ENCODE results near the gene SLC15A4.

DNA sequence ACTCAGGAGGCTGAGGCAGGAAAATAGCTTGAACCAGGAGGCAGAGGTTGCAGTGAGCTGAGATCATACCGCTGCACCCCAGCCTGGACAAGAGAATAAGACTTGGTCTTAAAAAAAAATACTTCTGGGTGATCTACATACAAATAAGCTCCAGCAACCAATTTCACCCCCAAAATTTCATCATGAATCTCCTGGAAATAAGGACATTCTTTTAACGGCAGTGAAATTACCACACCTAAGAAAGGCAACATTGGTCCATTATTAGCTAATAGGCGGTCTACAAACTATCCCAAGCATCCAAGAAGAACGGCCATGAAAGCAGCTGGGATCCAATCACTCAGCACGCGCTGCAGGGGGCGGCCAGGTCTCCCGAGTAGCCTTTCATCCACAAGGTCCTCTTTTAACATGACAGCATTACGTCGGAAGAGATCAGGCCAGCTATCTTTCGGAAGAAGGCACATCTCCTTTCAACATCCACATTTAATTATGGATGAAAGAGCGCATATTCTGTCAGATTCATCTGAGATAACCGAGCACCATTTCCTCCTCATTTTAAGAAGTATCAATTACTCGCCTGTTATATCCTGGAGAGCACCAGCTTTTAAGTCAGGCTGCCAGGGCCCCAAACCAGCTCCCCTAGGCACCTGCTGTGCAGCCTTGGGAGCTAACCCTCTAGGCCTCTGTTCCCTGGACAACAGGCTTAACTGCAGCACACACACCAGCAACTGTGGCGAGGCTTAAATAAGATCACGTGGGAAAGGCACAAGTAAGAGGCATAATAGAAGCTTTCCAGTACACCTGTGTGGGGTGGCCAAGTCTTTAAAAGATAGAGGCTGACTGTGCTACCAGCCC, 4.2 kb downstream of the SLC15A4 start:
- TF ChIP-seq, protein P1, sequence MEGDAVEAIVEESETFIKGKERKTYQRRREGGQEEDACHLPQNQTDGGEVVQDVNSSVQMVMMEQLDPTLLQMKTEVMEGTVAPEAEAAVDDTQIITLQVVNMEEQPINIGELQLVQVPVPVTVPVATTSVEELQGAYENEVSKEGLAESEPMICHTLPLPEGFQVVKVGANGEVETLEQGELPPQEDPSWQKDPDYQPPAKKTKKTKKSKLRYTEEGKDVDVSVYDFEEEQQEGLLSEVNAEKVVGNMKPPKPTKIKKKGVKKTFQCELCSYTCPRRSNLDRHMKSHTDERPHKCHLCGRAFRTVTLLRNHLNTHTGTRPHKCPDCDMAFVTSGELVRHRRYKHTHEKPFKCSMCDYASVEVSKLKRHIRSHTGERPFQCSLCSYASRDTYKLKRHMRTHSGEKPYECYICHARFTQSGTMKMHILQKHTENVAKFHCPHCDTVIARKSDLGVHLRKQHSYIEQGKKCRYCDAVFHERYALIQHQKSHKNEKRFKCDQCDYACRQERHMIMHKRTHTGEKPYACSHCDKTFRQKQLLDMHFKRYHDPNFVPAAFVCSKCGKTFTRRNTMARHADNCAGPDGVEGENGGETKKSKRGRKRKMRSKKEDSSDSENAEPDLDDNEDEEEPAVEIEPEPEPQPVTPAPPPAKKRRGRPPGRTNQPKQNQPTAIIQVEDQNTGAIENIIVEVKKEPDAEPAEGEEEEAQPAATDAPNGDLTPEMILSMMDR (IDR thresholded peaks at IDR 0.05), result no peak
- TF ChIP-seq POLR2AphosphoS5 (IDR thresholded peaks at IDR 0.05), result no peak
- no peak for TF ChIP-seq POLR2A (IDR thresholded peaks at IDR 0.05)

Measured in prostate gland (tissue), 2 donors.